Endothelial cell of umbilical vein (primary cell): ENCODE data around the gene ERICH3. TPM values are rescaled to one million over a fixed set of nuclear protein-coding genes. Genes with fewer than 3 reads are reported as not detected.

Experiments
- BruUV-seq: library from RNA; stranded (reverse); fragments of 400-500 nt; replicated peaks from 2 replicates; lab custom pipeline; 2021; lab: Mats Ljungman, UMichigan
- CTCF ChIA-PET: fragments of 300-600, 350-600 bp; sonication (Branson Sonifier 250); formaldehyde crosslinking; loops from one replicate; lab custom pipeline; 2021; ENCODE audit warnings: antibody characterized with exemption, inconsistent platforms; lab: Charles Lee
- POLR2A ChIA-PET: fragments of 300-600, 350-600 bp; sonication (Branson Sonifier 250); formaldehyde crosslinking; loops from one replicate; lab custom pipeline; 2021; ENCODE audit warnings: antibody characterized with exemption, inconsistent platforms; lab: Charles Lee
- DNase-seq: peaks from one replicate; pipeline ENCODE4 v3.0.0-alpha.2; 2011; ENCODE audit warnings: low read depth, low spot score
- FAIRE-seq: peaks from 2 replicates; lab custom pipeline; 2011; peaks lifted over from hg19 to GRCh38; lab: Jason Lieb, UNC
- H2AFZ ChIP-seq: 2 replicates; pipeline ENCODE4 v1.6.0; 2012; ENCODE audit warnings: low read depth, low read length, control low read depth, inconsistent platforms
- H3K27ac ChIP-seq: 2 replicates; pipeline ENCODE4 v1.5.1; 2011; ENCODE audit warnings: low read depth, mild to moderate bottlenecking, control low read depth, low read length, moderate library complexity; ENCODE audit not compliant: insufficient read depth
- H3K27me3 ChIP-seq, 2 experiments: 2 replicates each; pipeline versions ENCODE4 v1.6.0 to v1.6.1; 2011; ENCODE audit warnings: low read length in 2 of 2, mixed read lengths in 1 of 2; ENCODE audit not compliant: control insufficient read depth in 2 of 2, insufficient read depth in 2 of 2
- H3K36me3 ChIP-seq, 2 experiments: 2 replicates in 1 of 2; 3 replicates in 1 of 2; pipeline ENCODE4 v1.5.1; 2011; ENCODE audit warnings: low read length in 2 of 2, mild to moderate bottlenecking in 1 of 2, moderate library complexity in 1 of 2; ENCODE audit not compliant: control insufficient read depth in 2 of 2, insufficient read depth in 2 of 2; ENCODE audit errors: extremely low read depth in 1 of 2
- H3K4me1 ChIP-seq: 3 replicates; pipeline ENCODE4 v1.5.1; 2011; ENCODE audit warnings: mild to moderate bottlenecking, low read length; ENCODE audit not compliant: control insufficient read depth, insufficient read depth; ENCODE audit errors: extremely low read depth
- H3K4me2 ChIP-seq: 2 replicates; pipeline ENCODE4 v1.6.1; 2011; ENCODE audit warnings: low read length, control low read depth, mixed read lengths; ENCODE audit not compliant: insufficient read depth
- H3K4me3 ChIP-seq, 3 experiments: fragments of 200-600 bp in 1 of 3; sonication (generic), shearing (Covaris generic) in 1 of 3; replicated peaks in 1 of 3; 2 replicates each; pipeline ENCODE4 v1.5.1; 2011 to 2016; ENCODE audit warnings: control low read depth in 3 of 3, low read length in 3 of 3, mild to moderate bottlenecking in 2 of 3, inconsistent platforms in 1 of 3, low read depth in 1 of 3, moderate library complexity in 1 of 3; ENCODE audit not compliant: insufficient read depth in 1 of 3
- H3K79me2 ChIP-seq: 2 replicates; pipeline ENCODE4 v1.6.0; 2012; ENCODE audit warnings: low read length, inconsistent platforms; ENCODE audit not compliant: control insufficient read depth, insufficient read depth
- H3K9ac ChIP-seq: replicated peaks from 2 replicates; pipeline ENCODE3; 2011; ENCODE audit warnings: low read length, control low read depth; ENCODE audit not compliant: insufficient read depth; ENCODE audit errors: extremely low read depth
- H3K9me1 ChIP-seq: replicated peaks from 3 replicates; pipeline ENCODE4 v1.6.0; 2011; ENCODE audit warnings: mild to moderate bottlenecking, low read length; ENCODE audit not compliant: control insufficient read depth, insufficient read depth; ENCODE audit errors: extremely low read depth
- H3K9me3 ChIP-seq: replicated peaks from 2 replicates; pipeline ENCODE4 v1.5.1; 2012; ENCODE audit warnings: low read length, inconsistent platforms; ENCODE audit not compliant: control insufficient read depth, insufficient read depth
- H4K20me1 ChIP-seq: replicated peaks from 2 replicates; pipeline ENCODE3; 2011; ENCODE audit warnings: mild to moderate bottlenecking, low read length; ENCODE audit not compliant: control insufficient read depth, insufficient read depth; ENCODE audit errors: extremely low read depth
- EZH2 ChIP-seq: IDR thresholded peaks from 2 replicates; pipeline ENCODE4 v1.6.1; 2012; ENCODE audit warnings: borderline replicate concordance, low read depth, mild to moderate bottlenecking, moderate library complexity, low read length, inconsistent platforms; ENCODE audit not compliant: severe bottlenecking
- FOS ChIP-seq: IDR thresholded peaks from 2 replicates; pipeline ENCODE4 v1.6.1; 2011; ENCODE audit warnings: mild to moderate bottlenecking, low read length, moderate library complexity, borderline replicate concordance; ENCODE audit not compliant: insufficient read depth
- GATA2 ChIP-seq: IDR thresholded peaks from 2 replicates; pipeline ENCODE4 v1.7.0; 2011; ENCODE audit warnings: low read depth, mild to moderate bottlenecking, moderate library complexity, mixed read lengths, low read length; ENCODE audit not compliant: insufficient read length, insufficient read depth
- JUN ChIP-seq: IDR thresholded peaks from 2 replicates; pipeline ENCODE4 v1.6.1; 2011; ENCODE audit warnings: borderline replicate concordance, low read depth; ENCODE audit not compliant: insufficient read length, insufficient read depth
- MYC ChIP-seq: IDR thresholded peaks from one replicate; pipeline ENCODE4 v1.6.1; 2011; ENCODE audit warnings: mild to moderate bottlenecking, low read depth, low read length
- POLR2A ChIP-seq: IDR thresholded peaks from 2 replicates; pipeline ENCODE4 v1.6.1; 2012; ENCODE audit warnings: low read depth, mild to moderate bottlenecking, control low read depth, low read length
- POLR2AphosphoS5 ChIP-seq: IDR thresholded peaks from 2 replicates; pipeline ENCODE4 v1.6.1; 2012; ENCODE audit warnings: low read depth, mild to moderate bottlenecking, control low read depth, low read length, moderate library complexity; ENCODE audit not compliant: insufficient read depth
- dilution Hi-C: fragments of 300-500 bp; cut with MboI; formaldehyde crosslinking; loops from one replicate; pipeline ENCODE4 v1.15.0; 2019; ENCODE audit warnings: low sequenced_read_pairs; ENCODE audit not compliant: extremely low pct_ligation_motif_present
- intact Hi-C: fragments of 100-400 bp; cut with micrococcal nuclease; formaldehyde crosslinking; loops from one replicate; pipeline ENCODE4 v1.10.0; 2022
- polyA plus RNA-seq, 4 experiments: library from polyadenylated mRNA; depleted of rRNA in 3 of 4; stranded (reverse) in 3 of 4; unstranded in 1 of 4; fragments of >200 nt; gene quantifications; 2 replicates each; pipeline versions ENCODE4 v1.2.1 to v1.2.3, GENCODE V29; 2011 to 2012; ENCODE audit warnings: missing spikeins in 1 of 4
- total RNA-seq: library from RNA; stranded (reverse); gene quantifications from 2 replicates; pipeline ENCODE4 v1.2.3, GENCODE V29; 2021
- TF ChIP-seq, protein P1 (sequence below): IDR thresholded peaks from 2 replicates; pipeline ENCODE4 v1.6.1; 2011; ENCODE audit not compliant: insufficient read depth, insufficient read length
- TF ChIP-seq, protein P2 (sequence below), 2 donors: IDR thresholded peaks; 1 replicate in 1 of 2; 2 replicates in 1 of 2; pipeline ENCODE4 v1.5.1; 2011; ENCODE audit warnings: low read length in 2 of 2, mild to moderate bottlenecking in 2 of 2, moderate library complexity in 2 of 2, control low read depth in 1 of 2, inconsistent platforms in 1 of 2, low read depth in 1 of 2; ENCODE audit not compliant: insufficient read depth in 1 of 2; ENCODE audit errors: extremely low read depth in 1 of 2

The ERICH3 gene
- total and polyA plus RNA-seq, 2 donors (not counting 3 experiments of a cell fraction or from before 2014, with no cell fraction given): not detected

DNA sequence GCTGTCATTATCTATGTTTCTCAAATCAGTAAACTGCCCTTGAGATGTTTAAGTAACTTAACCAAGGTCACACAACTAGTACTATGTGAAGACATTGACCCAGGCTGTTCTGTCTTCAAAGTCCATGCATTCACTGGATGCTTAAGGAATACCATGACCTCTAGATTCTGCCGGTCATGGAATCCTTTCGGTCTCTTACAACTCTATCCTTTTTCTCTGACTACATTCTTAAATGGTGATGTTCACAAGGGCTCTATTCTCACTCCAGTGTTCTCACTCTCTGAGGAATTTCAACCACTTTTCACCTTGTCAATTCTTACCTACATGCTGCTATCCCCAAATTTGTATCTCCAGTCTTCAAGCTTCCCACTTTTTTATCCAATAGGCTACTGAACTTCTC, 44.0 kb upstream of the ERICH3 start:
- Histone ChIP-seq H3K27ac (no peak overlapping the region), H3K36me3 (peaks cover under 1 to 11% of the 10 kb centered on the region in 2 experiments), H3K9ac (no peak overlapping the region), H3K9me1 (no peaks in the 10 kb centered on the region), H3K4me2 (no peak overlapping the region), H3K27me3 (no peaks in the 10 kb centered on the region), H3K9me3 (no peaks in the 10 kb centered on the region), H3K4me3 (no peak overlapping the region), H2AFZ (no peak overlapping the region), H3K79me2 (no peaks in the 10 kb centered on the region), H3K4me1 (peaks cover 6% of the 10 kb centered on the region), H4K20me1 (no peaks in the 10 kb centered on the region)
- ChIA-PET POLR2A (no interaction called here), CTCF (interaction anchor here (1.0 to 2.1 kb wide), 4 partner anchors 10 to 54 kb away, joined by 3 to 6 read pairs (median 4); partner anchors contain the start of genes CRYZ and TYW3)
- no TSS peak for BruUV-seq
- intact Hi-C loops (no loop called here), dilution Hi-C loops (no loop called here)
- TF ChIP-seq MYC: no peak
- TF ChIP-seq POLR2A: no peak
- no peak for TF ChIP-seq JUN
- TF ChIP-seq POLR2AphosphoS5: no peak
- TF ChIP-seq FOS: no peak
- TF ChIP-seq, protein P1, sequence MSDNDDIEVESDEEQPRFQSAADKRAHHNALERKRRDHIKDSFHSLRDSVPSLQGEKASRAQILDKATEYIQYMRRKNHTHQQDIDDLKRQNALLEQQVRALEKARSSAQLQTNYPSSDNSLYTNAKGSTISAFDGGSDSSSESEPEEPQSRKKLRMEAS: no peak
- no peak for TF ChIP-seq GATA2
- TF ChIP-seq, protein P2, sequence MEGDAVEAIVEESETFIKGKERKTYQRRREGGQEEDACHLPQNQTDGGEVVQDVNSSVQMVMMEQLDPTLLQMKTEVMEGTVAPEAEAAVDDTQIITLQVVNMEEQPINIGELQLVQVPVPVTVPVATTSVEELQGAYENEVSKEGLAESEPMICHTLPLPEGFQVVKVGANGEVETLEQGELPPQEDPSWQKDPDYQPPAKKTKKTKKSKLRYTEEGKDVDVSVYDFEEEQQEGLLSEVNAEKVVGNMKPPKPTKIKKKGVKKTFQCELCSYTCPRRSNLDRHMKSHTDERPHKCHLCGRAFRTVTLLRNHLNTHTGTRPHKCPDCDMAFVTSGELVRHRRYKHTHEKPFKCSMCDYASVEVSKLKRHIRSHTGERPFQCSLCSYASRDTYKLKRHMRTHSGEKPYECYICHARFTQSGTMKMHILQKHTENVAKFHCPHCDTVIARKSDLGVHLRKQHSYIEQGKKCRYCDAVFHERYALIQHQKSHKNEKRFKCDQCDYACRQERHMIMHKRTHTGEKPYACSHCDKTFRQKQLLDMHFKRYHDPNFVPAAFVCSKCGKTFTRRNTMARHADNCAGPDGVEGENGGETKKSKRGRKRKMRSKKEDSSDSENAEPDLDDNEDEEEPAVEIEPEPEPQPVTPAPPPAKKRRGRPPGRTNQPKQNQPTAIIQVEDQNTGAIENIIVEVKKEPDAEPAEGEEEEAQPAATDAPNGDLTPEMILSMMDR (IDR thresholded peaks at IDR 0.05; ENCODE audit: extremely low read depth in 1 of 2, insufficient read depth in 1 of 2, low read depth in 1 of 2, low read length in 2 of 2): no peak
- no peak for TF ChIP-seq EZH2
- DNase-seq (no peak), FAIRE-seq (no peak)
